ENCODE data around the gene ZNF524.
"Not testable (repeated sequence)": the region's sequence is repeated elsewhere in the genome, so short reads cannot be mapped to it uniquely, and the experiment has no call there.

ZNF524 gene

DNA sequence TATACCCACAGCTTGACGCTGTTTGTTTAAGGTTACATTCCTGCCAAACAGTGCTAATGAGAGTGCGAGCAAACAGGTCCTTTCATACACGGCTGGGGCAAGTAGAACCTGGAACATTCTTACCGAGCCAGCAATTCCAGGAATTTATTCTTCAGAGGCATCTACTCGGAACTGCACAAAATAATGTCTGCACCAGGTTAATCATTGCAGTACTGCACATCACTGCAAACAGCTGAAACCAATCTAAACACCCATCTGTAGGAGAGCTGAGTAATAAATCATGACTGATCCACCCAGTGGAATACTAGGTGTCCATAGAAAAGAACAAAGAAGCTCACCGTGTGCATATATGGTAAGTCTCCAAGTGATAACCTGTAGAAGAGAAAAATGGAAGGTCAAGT is 18.3 kb upstream of the ZNF524 start:
- DNase-seq = no peak

DNA sequence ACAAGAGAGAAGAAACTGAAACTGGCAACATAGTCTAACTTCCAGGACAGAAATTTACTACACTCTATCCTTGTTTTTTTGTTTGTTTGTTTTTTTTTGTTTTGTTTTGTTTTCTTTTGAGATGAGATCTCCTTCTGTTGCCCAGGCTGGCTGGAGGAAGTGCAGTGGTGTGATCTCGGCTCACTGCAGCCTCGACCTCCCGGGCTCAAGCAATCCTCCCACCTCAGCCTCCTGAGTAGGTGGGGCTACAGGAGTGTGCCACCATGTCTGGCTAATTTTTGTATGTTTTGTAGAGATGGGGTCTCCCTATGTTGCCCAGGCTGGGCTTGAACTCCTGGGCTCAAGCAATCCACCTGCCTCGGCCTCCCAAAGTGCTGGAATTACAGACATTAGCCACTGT is 17.8 kb upstream of the ZNF524 start:
- DNase-seq = not testable (repeated sequence)

DNA sequence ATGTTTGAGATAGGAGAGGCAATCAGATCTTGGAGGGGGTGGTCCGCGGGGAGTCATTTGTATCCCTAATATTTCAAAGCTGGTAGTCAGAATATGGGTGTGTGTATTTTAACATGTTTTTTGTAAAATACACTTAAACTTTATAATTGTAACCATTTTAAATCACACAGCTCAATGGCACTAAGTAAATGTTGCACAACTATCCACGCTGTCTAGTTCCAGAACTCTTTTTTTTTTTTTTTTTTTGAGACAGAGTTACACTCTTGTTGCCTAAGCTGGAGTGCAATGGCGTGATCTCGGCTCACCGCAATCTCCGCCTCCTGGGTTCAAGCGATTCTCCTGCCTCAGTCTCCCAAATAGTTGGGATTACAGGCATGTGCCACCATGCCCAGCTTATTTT is 16.2 kb upstream of the ZNF524 start:
- not testable (repeated sequence) for DNase-seq

GRCh38 chr19:55584871-55585270 is 15.2 kb upstream of the ZNF524 start:
- no peak for DNase-seq

DNA sequence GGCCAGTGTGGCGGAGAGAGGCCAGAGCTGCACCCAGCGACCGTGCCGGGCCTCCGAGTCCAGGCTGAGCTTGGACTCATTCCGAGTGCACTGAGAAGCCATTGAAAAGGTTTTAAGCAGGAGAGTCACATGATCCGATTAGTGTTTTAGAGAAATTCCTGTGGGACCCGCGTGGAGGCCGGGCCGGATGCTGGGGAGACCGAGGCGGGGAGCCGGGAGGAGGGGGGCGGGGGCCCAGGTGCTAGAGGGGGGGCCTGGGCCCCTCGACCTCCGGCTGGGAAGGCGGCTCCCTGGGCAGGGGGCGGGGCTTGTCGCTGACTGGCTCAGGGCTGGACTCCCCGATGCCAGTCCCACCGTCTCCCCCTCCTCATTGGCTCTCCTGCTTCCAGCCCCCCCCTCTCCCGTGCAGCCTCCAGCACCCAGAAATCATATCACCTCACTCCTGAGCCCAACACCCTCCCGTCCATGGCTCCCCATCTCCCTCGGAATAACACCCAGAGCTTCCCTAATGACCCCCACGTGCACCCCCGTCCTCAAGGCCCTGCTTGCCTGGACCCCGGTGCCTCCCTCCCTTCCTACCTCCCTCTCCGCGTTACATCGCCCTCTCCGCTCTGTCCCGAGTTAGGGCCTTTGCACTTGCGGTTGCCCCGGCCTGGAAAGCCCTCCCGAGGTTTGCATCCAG is 14.3 kb upstream of the ZNF524 start:
- peak; percentile 68 for DNase-seq

DNA sequence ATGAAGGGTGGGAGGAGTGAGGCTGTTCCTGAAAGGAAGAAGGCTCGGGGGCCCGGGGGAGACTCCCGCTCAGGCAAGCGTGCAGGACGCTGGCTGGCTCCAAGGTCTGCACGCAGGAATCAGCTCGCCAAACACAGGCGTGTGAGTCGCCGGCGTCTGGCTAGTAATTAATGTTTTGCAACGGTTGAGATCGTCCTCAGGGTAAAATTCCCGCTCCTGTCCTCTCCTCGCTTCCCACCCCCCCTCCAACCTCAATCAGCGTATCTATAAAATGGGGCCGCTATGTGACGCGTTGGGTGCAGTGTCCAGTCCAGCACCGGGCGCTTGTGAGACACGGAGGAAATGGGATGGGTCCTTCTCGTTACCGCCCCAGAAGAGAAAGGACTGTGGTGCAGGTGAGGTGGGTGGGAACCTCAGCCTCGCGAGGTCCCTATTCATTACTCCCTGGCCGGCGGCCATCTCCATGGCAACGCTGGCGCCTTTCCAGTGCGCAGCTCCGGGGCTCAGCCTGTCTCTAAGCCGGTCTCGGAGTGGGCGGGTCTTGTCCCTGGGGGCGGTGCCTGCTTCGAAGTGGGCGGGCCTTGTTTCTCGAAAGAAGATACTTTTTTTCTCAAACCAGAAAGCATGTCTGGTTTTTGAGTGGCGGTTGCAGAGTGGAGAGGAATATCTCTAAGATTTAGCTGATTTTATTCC is 13.0 kb upstream of the ZNF524 start:
- DNase-seq = peak; percentile 64

GRCh38 chr19:55588738-55589137 is 11.3 kb upstream of the ZNF524 start:
- no peak for DNase-seq

DNA sequence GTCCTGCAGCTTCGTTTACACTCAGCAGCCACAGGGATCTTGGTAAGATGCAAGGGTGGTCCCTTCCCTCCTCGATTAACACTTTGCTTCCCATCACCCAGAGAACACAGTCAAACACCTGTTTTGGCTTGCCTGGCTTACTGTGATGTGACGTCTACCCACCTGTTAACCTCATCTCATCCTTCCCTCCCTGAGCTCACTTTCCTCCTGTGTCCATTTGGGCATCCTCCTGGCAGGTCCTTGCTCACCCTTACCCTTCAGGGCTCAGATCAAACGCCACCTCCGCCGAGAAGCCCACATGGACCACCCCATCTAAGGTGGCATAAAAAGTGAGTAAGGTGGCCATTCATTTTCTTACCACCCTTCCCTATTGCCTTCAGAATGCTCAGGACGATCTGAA is 10.0 kb upstream of the ZNF524 start:
- DNase-seq = no peak

- no peak for DNase-seq
Measured at GRCh38 chr19:55590617-55591016, 9.5 kb upstream of the ZNF524 start.

DNA sequence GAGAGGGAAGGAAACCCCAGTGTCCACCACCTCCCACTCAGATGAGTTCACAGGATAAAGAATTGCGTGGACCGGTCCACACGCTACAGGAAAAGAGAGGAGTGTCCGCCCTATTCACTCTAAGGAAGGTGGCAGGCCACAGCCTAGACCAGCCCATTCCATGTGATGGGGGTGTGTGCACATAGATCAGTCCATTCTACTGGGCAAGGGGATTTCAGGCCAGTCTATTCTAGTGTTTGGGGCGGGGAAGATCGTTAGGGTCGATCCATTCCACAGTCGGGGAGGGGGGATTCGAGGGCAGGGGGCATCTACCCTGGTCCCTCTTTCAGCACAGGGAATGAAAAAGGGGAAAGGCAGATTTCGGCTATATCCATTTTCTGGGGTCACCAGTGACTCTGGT is 8.5 kb upstream of the ZNF524 start:
- DNase-seq = no peak

- DNase-seq = no peak
Measured at GRCh38 chr19:55592391-55593090, 7.5 kb upstream of the ZNF524 start.

DNA sequence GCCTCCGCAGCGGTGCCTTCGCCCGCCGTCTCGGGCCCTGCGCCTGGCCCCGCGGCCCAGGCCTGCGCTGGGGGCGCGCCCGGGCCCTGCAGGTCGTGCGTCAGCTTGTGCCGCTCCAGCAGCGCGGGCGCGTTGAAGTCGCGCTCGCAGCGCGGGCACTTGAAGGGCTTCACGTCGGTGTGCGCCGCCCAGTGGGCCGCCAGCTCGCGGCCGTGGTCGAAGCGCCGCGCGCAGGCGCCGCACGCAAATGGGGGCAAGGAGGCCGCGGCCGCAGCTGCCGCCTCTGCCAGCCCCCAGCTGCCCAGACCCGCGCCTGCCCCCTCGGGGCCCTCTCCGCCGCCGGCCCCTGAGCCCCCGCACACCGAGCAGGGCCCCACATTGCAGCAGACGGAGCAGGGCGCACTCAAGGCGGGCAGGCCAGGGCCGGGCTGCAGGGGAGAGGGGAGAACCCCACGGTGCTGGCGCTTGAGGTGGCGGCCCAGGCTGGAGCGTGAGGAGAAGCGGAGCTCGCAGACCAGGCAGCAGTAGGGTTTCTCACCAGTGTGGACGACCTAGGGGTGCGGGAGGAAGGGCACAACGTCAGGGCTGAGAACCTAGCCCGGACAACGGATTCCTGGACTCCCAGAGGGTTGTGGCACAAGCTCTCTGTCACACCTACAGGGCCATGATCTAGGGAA is 6.9 kb upstream of the ZNF524 start:
- no peak for DNase-seq

DNA sequence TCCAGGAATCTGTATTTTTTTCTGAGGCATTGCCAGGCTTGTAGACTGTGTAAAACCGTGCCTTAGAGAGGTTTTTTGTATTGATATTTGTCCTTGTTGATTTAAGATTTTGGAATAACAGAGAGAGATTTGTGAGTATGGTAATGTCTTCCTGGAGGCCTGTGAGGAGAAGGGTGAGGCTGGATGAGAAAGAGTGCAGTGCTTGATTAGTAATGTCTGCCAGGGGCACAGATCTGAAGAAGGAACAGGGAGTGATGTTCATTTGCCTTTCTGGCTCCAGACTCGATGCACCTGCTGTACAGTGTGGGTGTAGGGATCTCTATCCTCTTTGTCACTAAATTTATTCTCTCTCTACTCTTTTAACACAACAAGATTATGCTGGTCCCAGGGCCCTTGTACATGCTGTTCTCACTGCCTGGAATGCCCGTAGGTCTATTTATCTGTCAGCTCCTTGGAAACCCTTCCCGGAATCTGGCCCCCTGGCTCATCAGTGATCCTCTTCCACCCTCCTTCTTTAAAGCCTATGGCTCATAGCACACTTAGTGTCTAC is 5.0 kb upstream of the ZNF524 start:
- DNase-seq = no peak

GRCh38 chr19:55596304-55596703 is 3.8 kb upstream of the ZNF524 start:
- no peak for DNase-seq

DNA sequence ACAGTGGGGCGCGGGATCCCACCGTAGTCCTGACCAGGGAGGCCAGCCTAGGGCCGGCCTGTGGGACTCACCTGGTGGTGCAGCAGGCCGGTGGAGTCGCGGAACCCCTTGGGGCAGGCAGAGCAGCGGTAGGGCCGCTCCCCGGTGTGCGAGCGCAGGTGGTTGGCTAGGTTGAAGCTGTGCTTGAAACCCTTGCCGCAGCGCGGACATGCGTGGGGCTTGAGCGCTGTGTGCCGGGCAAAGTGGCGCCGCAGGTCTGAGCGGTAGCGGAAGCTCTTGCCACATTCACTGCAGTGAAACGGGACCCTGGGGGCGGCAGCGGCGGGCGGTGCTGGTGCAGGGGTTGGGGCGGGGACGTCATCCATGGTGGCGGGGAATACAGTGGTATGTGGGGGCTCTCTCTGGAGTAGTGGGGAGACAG is 2.6 kb upstream of the ZNF524 start:
- DNase-seq = no peak

GRCh38 chr19:55598034-55598433 is 2.1 kb upstream of the ZNF524 start:
- no peak for DNase-seq

DNA sequence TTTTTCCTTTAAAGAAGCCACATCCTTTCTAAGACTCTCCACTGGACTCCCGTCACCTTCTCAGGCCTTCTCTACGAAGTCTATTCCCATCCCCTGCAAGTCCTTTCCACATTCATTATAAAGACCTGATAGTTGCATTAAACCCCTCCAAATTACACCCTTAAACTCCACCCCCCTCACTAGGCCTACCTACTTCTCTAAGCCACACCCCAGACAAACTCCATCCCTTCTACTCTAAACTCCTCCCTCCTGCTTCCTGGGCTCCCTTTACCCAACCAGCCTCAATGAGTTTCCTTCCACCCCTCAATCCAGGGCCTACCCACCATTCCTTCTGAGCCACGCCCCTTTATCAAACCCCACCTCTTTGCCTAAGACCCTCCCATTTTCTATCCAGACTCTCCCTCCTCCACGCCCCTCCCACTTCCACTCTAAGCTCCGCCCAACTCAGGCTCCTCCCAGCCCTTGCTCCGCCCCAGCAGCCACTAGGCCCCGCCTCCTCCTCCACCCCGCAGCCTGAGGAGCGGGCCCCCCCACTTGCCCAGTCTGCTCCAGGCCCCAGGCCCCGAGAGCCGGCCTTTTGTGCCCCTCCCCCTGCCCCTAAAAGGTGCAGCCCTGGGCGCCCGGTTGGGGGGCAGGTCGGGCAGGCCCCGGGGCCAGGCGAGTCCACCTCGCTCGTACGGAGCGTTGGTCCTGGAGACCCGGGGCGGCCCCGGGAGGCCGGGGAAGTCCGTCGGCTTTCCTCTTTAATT is 1.2 kb upstream of the ZNF524 start:
- DNase-seq = peak; percentile 53

DNA sequence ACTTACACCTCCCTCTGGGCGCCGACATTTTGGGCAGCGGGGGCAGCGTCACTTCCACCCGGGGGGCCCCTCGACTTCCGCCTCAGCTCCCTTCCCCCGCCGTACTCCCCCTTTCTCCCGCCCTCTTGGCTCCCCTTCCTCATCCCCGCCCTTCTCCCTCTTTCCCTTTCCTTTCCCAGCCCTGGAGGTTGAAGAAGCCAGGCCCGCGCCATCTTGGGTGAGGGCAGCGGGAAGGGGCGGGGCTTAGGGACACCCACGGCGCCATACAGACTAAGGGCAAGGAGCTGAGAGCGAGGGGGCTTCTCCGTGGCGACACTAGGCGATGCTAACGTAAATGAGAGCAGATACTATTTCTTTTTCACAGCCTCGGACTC is 633 bp upstream of the ZNF524 start, which contains the start of gene FIZ1:
Gene FIZ1 (minus strand): TSS at position 50 of the 374 bp plus-strand sequence. CDS start 1,652 bp downstream, outside the sequence.
- peak; percentile 95 for DNase-seq

GRCh38 chr19:55600662-55601028 is 557 bp downstream of the ZNF524 start:
- no peak for DNase-seq

DNA sequence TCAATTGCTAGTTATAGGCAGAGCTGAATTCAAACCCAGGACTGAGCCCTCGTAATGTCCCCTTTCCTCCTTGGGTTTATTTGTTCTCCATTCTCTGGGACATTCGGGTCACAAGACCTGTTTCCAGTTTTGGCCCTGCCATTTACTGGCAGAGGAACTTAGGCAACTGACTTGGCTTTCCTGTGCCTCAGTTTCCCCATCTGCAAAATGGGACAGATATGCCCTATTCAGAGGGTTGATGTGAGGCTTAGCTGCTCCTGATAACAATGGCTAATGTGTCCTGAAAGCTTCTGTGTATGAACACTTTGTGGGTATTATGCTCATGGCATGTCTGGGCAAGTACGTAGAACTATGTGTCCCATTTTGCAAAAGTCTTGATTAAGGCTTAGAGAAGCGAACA is 996 bp downstream of the ZNF524 start:
- no peak for DNase-seq

DNA sequence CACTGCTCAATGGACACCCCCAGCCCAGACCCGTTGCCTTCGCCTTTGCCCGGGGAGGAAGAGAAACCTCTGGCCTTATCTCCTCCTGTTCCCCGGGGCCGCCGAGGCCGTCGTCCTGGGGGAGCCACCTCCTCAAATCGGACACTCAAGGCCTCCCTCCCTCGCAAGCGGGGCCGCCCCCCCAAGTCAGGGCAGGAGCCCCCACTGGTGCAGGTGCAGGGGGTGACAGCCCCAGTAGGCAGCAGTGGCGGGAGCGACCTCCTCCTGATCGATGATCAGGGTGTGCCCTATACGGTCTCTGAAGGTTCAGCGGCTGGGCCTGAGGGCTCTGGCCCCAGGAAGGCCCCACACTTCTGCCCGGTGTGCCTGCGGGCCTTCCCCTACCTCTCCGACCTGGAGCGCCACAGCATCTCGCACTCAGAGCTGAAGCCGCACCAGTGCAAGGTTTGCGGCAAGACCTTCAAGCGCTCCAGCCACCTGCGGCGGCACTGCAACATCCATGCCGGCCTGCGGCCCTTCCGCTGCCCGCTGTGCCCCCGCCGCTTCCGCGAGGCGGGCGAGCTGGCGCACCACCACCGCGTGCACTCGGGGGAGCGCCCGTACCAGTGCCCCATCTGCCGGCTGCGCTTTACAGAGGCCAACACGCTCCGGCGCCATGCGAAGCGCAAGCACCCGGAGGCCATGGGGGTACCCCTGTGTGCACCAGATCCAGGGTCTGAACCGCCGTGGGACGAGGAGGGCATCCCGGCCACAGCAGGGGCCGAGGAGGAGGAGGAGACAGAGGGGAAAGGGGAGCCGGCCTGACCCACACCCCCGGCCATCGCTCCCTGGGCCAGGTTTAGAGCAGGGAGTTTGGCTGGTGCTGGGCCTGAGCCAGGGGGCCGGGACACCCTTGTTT is 2.3 kb downstream of the ZNF524 start:
- no peak for DNase-seq

Measured in NCI-H524 treated with DMSO at 0.1 percent for 48 hours (cell line).